Measurements from ENCODE around the gene SLC24A3. TPM values are rescaled to one million over a fixed set of nuclear protein-coding genes. Genes with fewer than 3 reads are reported as not detected.
A peak's percentile ranks its signal among the peaks of the same experiment; 100 is the strongest.

The SLC24A3 gene
- total RNA-seq, 1 experiment from 2014 or later, result 9.6 TPM

GRCh38 chr20:19241440-19241839 lies 29.0 kb downstream of the SLC24A3 start:
- DNase-seq (ENCODE audit: low read depth), result peak; percentile 65

- DNase-seq (ENCODE audit: low read depth), result no peak
Measured at GRCh38 chr20:19244291-19244690, 31.8 kb downstream of the SLC24A3 start.

GRCh38 chr20:19249106-19249879 lies 36.9 kb downstream of the SLC24A3 start:
- DNase-seq (ENCODE audit: low read depth), result peak; percentile 92

GRCh38 chr20:19250346-19250745 lies 37.9 kb downstream of the SLC24A3 start:
- DNase-seq (ENCODE audit: low read depth), result peak; percentile 65

GRCh38 chr20:19251506-19251905 lies 39.1 kb downstream of the SLC24A3 start:
- DNase-seq (ENCODE audit: low read depth), result no peak

GRCh38 chr20:19251958-19252357 lies 39.5 kb downstream of the SLC24A3 start:
- peak; percentile 63 for DNase-seq (ENCODE audit: low read depth)

GRCh38 chr20:19252451-19253120 lies 40.1 kb downstream of the SLC24A3 start:
- DNase-seq (ENCODE audit: low read depth), result peak; percentile 82

- DNase-seq (ENCODE audit: low read depth), result peak; percentile 86
Measured at GRCh38 chr20:19253316-19253715, 40.9 kb downstream of the SLC24A3 start.

- DNase-seq (ENCODE audit: low read depth), result peak; percentile 99
Measured at GRCh38 chr20:19253916-19254820, 41.7 kb downstream of the SLC24A3 start.

- peak; percentile 89 for DNase-seq (ENCODE audit: low read depth)
Measured at GRCh38 chr20:19254956-19255355, 42.5 kb downstream of the SLC24A3 start.

- peak; percentile 72 for DNase-seq (ENCODE audit: low read depth)
Measured at GRCh38 chr20:19256085-19256484, 43.6 kb downstream of the SLC24A3 start.

- no peak for DNase-seq (ENCODE audit: low read depth)
Measured at GRCh38 chr20:19256906-19257595, 44.6 kb downstream of the SLC24A3 start.

- no peak for DNase-seq (ENCODE audit: low read depth)
Measured at GRCh38 chr20:19257865-19258264, 45.4 kb downstream of the SLC24A3 start.

- no peak for DNase-seq (ENCODE audit: low read depth)
Measured at GRCh38 chr20:19259141-19259591, 46.7 kb downstream of the SLC24A3 start.

GRCh38 chr20:19260412-19261090 lies 48.1 kb downstream of the SLC24A3 start:
- DNase-seq (ENCODE audit: low read depth), result peak; percentile 98

- DNase-seq (ENCODE audit: low read depth), result no peak
Measured at GRCh38 chr20:19264191-19264590, 51.7 kb downstream of the SLC24A3 start.

GRCh38 chr20:19265646-19266374 lies 53.4 kb downstream of the SLC24A3 start:
- DNase-seq (ENCODE audit: low read depth), result peak; percentile 73

- DNase-seq (ENCODE audit: low read depth), result no peak
Measured at GRCh38 chr20:19268426-19268825, 56.0 kb downstream of the SLC24A3 start.

- DNase-seq (ENCODE audit: low read depth), result peak; percentile 95
Measured at GRCh38 chr20:19269737-19270340, 57.4 kb downstream of the SLC24A3 start.
